ENCODE measurements around the gene SLC12A9. TPM values are rescaled to one million over a fixed set of nuclear protein-coding genes. Genes with fewer than 3 reads are reported as not detected.

SLC12A9 gene
- total and polyA plus RNA-seq, 2 experiments from 2014 or later = 17.1 to 21.3 TPM

- Histone ChIP-seq H3K27ac (peak overlapping the region; percentile 96), H3K27me3 (no peaks in the 10 kb centered on the region), H3K4me1 (ENCODE audit: insufficient read depth) (peaks cover 25% of the 10 kb centered on the region), H3K79me2 (peaks cover 31% of the 10 kb centered on the region), H3K9me2 (replicated peaks; ENCODE audit: insufficient read depth) (no peaks in the 10 kb centered on the region), H4K20me1 (ENCODE audit: insufficient read depth, poor library complexity, severe bottlenecking) (peaks cover 3% of the 10 kb centered on the region), H2AFZ (no peak overlapping the region), H3K4me2 (peak overlapping the region; percentile 93), H3K9me3 (ENCODE audit: low read depth) (no peaks in the 10 kb centered on the region), H3K36me3 (replicated peaks; ENCODE audit: insufficient read depth, low read depth) (no peaks in the 10 kb centered on the region), H3K4me3 (peak overlapping the region; percentile 70)
- TF ChIP-seq EZH2phosphoT487 (IDR thresholded peaks at IDR 0.05; ENCODE audit: low read depth, severe bottlenecking, unreplicated experiment) (no peak), EZH2 (IDR thresholded peaks at IDR 0.05; ENCODE audit: borderline replicate concordance) (no peak)
- TF ChIP-seq, protein P1, sequence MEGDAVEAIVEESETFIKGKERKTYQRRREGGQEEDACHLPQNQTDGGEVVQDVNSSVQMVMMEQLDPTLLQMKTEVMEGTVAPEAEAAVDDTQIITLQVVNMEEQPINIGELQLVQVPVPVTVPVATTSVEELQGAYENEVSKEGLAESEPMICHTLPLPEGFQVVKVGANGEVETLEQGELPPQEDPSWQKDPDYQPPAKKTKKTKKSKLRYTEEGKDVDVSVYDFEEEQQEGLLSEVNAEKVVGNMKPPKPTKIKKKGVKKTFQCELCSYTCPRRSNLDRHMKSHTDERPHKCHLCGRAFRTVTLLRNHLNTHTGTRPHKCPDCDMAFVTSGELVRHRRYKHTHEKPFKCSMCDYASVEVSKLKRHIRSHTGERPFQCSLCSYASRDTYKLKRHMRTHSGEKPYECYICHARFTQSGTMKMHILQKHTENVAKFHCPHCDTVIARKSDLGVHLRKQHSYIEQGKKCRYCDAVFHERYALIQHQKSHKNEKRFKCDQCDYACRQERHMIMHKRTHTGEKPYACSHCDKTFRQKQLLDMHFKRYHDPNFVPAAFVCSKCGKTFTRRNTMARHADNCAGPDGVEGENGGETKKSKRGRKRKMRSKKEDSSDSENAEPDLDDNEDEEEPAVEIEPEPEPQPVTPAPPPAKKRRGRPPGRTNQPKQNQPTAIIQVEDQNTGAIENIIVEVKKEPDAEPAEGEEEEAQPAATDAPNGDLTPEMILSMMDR (IDR thresholded peaks at IDR 0.05; ENCODE audit: poor library complexity) = no peak
- 76% methylated on average over 18 of the region's 18 CpGs for WGBS (ENCODE audit: low lambda C conversion rate, missing lambda C conversion rate)
- DNase-seq (ENCODE audit: low spot score) = no peak
These were observed 35.9 kb downstream of the SLC12A9 start for GRCh38 chr7:100888291-100888987.

GRCh38 chr7:100888988-100889750 is 36.7 kb downstream of the SLC12A9 start, which contains the start of gene UFSP1:
TSS of gene UFSP1 (minus strand) at chr7:100889715. CDS start at chr7:100889271, 444 bp downstream.
- WGBS (ENCODE audit: low lambda C conversion rate, missing lambda C conversion rate) = 9% methylated on average over 50 of the region's 73 CpGs
- no peaks in the 10 kb centered on the region for H3K9me3 ChIP-seq (ENCODE audit: low read depth)
- peaks cover 24% of the 10 kb centered on the region for H3K79me2 ChIP-seq
- no peaks in the 10 kb centered on the region for H3K27me3 ChIP-seq
- H3K9me2 ChIP-seq (replicated peaks; ENCODE audit: insufficient read depth) = no peaks in the 10 kb centered on the region
- H4K20me1 ChIP-seq (ENCODE audit: insufficient read depth, poor library complexity, severe bottlenecking) = peaks cover under 1% of the 10 kb centered on the region
- no peaks in the 10 kb centered on the region for H3K36me3 ChIP-seq (replicated peaks; ENCODE audit: insufficient read depth, low read depth)
- TF ChIP-seq, protein P1 (IDR thresholded peaks at IDR 0.05; ENCODE audit: poor library complexity) = no peak
- TF ChIP-seq EZH2 (IDR thresholded peaks at IDR 0.05; ENCODE audit: borderline replicate concordance) (no peak), EZH2phosphoT487 (IDR thresholded peaks at IDR 0.05; ENCODE audit: low read depth, severe bottlenecking, unreplicated experiment) (no peak)
- H2AFZ ChIP-seq = peak within 1 kb of the TSS; percentile 61
- no peak for DNase-seq (ENCODE audit: low spot score)
- peak within 1 kb of the TSS; percentile 96 for H3K27ac ChIP-seq
- H3K4me1 ChIP-seq (ENCODE audit: insufficient read depth) = peaks cover 26% of the 10 kb centered on the region
- peak within 1 kb of the TSS; percentile 93 for H3K4me2 ChIP-seq
- H3K4me3 ChIP-seq = peak within 1 kb of the TSS; percentile 70

- peaks cover 6% of the 10 kb centered on the region for H3K27me3 ChIP-seq
- peak overlapping the region; percentile 96 for H3K27ac ChIP-seq
- peak overlapping the region; percentile 43 for H3K4me3 ChIP-seq
- H4K20me1 ChIP-seq (ENCODE audit: insufficient read depth, poor library complexity, severe bottlenecking) = no peaks in the 10 kb centered on the region
- no peak for DNase-seq (ENCODE audit: low spot score)
- H3K9me3 ChIP-seq (ENCODE audit: low read depth) = no peaks in the 10 kb centered on the region
- WGBS (ENCODE audit: low lambda C conversion rate, missing lambda C conversion rate) = 25% methylated on average over 25 of the region's 43 CpGs
- H3K9me2 ChIP-seq (replicated peaks; ENCODE audit: insufficient read depth) = no peaks in the 10 kb centered on the region
- no peaks in the 10 kb centered on the region for H3K36me3 ChIP-seq (replicated peaks; ENCODE audit: insufficient read depth, low read depth)
- peak overlapping the region; percentile 93 for H3K4me2 ChIP-seq
- peaks cover 15% of the 10 kb centered on the region for H3K79me2 ChIP-seq
- H3K4me1 ChIP-seq (ENCODE audit: insufficient read depth) = peaks cover 32% of the 10 kb centered on the region
- H2AFZ ChIP-seq = peak overlapping the region; percentile 61
- TF ChIP-seq EZH2phosphoT487 (IDR thresholded peaks at IDR 0.05; ENCODE audit: low read depth, severe bottlenecking, unreplicated experiment) (no peak), EZH2 (IDR thresholded peaks at IDR 0.05; ENCODE audit: borderline replicate concordance) (no peak)
- TF ChIP-seq, protein P1 (IDR thresholded peaks at IDR 0.05; ENCODE audit: poor library complexity) = no peak
These were observed 38.4 kb downstream of the SLC12A9 start for GRCh38 chr7:100890653-100891567.
